ENCODE data around the gene NFIX.

DNA sequence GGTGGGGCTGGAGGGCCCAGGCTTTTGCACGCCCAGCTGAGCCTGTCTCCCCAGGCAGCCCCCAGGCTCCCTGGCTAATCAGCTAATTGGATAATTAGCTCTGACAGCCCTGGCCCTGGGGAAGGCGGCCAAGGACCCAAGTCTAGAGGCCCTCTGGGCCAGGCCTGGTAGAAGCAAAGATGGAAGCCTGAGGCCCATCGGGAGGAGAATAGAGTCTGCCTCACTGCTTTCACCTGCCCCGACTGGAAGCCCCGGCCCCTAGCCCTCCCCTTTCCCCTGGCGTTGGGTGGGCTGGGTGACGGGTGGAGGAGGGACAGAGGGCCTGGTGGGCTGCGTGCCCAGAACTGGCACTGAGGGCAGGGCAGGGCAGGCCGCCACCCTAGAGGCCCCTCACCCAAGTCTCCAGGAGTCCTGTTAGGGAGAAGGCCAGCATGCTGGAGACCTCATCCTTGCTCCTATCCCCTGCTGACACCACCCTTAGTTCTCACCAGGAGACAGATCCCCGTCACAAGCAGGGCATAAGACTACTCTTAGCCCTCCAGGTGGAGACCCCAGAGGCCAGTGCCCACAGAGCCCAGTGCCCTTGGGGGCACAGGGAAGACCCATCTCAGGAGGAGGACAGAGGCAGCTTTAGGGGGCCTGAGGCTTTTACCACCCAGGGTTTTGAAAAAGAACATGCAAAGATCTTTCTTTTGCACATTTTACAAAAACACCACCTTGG, 95.4 kb downstream of the NFIX start:
- TF ChIP-seq, protein P1, sequence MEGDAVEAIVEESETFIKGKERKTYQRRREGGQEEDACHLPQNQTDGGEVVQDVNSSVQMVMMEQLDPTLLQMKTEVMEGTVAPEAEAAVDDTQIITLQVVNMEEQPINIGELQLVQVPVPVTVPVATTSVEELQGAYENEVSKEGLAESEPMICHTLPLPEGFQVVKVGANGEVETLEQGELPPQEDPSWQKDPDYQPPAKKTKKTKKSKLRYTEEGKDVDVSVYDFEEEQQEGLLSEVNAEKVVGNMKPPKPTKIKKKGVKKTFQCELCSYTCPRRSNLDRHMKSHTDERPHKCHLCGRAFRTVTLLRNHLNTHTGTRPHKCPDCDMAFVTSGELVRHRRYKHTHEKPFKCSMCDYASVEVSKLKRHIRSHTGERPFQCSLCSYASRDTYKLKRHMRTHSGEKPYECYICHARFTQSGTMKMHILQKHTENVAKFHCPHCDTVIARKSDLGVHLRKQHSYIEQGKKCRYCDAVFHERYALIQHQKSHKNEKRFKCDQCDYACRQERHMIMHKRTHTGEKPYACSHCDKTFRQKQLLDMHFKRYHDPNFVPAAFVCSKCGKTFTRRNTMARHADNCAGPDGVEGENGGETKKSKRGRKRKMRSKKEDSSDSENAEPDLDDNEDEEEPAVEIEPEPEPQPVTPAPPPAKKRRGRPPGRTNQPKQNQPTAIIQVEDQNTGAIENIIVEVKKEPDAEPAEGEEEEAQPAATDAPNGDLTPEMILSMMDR (IDR thresholded peaks at IDR 0.05) = no peak
- TF ChIP-seq POLR2A (IDR thresholded peaks at IDR 0.05) = no peak
- no peak for TF ChIP-seq EP300 (IDR thresholded peaks at IDR 0.05)
